Spleen (tissue), 7 donors: ENCODE results near the gene LRRC8E.
A peak's percentile ranks its signal among the peaks of the same experiment; 100 is the strongest.

Experiments
- CTCF ChIP-seq, 11 experiments: fragments of 200-600 bp in 7 of 11; fragments of 450-650 bp in 4 of 11; sonication (generic) in 4 of 11; IDR thresholded peaks in 8 of 11; conservative IDR thresholded peaks in 3 of 11; 1 replicate in 7 of 11; 2 replicates in 4 of 11; pipeline versions ENCODE4 v1.4.0 to v1.8.0; 2016 to 2021; ENCODE audit warnings: antibody characterized with exemption in 11 of 11, inconsistent platforms in 4 of 11, mild to moderate bottlenecking in 1 of 11
- POLR2A ChIP-seq, 3 donors: fragments of 450-650 bp; IDR thresholded peaks; one replicate each; pipeline ENCODE4 v1.5.1; 2017; ENCODE audit warnings: antibody characterized with exemption in 3 of 3, mild to moderate bottlenecking in 1 of 3
- POLR2AphosphoS5 ChIP-seq, 3 donors: sonication (generic); formaldehyde crosslinking; IDR thresholded peaks; one replicate each; pipeline ENCODE4 v1.5.1; 2017; ENCODE audit warnings: antibody characterized with exemption in 3 of 3
- donor health status: DM: no; HTN: no; CAD: no; lungs with moderate emphysema.
- donor health status: DM: no; HTN: no; CAD: no.
- donor health status: DM: no; HTN: no; CAD: no.

DNA sequence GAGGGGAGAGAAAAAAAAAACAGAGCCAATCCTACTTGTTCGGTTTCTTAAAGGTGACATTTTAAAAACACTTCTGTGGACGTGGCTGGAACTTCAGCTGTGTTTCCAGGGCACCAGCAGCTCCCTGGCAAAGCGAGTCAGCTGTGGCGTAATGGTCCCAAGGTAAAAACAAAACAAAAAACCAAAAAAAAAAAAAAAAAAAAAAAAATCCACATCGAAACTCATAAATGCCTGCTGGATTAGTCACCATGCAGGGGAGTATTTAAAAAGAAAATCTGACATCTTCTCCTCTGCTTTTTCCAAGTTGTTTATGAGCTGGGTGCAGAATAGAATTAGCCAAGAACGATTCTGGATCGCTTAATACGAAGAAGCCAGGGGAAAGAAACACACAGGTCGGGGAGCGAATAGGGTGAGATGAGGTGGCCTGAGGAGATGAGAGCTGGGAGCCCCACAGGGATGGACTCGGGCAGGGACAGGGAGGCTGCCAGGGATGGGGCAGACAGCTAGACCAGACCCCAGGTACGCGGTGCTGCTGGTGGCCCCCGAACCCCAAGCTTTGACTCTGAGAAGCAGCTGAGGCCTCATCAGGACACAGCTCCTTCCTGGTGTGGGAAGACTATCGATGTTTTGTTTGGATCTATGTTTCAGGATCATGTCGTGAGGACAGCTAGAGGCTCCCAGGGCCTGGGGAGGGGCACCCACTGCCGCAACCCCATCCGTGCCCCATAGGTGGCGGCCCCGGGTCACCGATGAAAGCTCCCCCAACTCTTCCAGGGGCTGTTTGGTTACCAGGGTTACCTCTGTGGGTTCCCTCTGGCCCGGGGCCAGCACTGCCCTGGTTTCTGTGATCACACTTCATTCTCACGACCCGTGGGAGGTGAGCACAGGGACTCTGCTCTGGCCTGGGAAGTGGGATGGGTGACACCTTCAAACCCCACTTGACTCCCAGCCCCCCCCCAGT, 40.7 kb downstream of the LRRC8E start:
- peak in 2 of 3 donors; percentile 24 to 43 for TF ChIP-seq POLR2AphosphoS5 (IDR thresholded peaks at IDR 0.05)
- peak in 6 of 11 experiments; percentile 12 to 63 (median 38) for TF ChIP-seq CTCF (IDR thresholded peaks at IDR 0.05 in 8 of 11, conservative IDR thresholded peaks at IDR 0.05 in 3 of 11)
- TF ChIP-seq POLR2A (IDR thresholded peaks at IDR 0.05), result no peak
